ENCODE results near the gene ECT2L.

GRCh38 chr6:138796771-138797170, 884 bp downstream of the ECT2L start:
- no peak for TF ChIP-seq POLR2AphosphoS5 (IDR thresholded peaks at IDR 0.05; ENCODE audit: low read depth)
- TF ChIP-seq, protein P1, sequence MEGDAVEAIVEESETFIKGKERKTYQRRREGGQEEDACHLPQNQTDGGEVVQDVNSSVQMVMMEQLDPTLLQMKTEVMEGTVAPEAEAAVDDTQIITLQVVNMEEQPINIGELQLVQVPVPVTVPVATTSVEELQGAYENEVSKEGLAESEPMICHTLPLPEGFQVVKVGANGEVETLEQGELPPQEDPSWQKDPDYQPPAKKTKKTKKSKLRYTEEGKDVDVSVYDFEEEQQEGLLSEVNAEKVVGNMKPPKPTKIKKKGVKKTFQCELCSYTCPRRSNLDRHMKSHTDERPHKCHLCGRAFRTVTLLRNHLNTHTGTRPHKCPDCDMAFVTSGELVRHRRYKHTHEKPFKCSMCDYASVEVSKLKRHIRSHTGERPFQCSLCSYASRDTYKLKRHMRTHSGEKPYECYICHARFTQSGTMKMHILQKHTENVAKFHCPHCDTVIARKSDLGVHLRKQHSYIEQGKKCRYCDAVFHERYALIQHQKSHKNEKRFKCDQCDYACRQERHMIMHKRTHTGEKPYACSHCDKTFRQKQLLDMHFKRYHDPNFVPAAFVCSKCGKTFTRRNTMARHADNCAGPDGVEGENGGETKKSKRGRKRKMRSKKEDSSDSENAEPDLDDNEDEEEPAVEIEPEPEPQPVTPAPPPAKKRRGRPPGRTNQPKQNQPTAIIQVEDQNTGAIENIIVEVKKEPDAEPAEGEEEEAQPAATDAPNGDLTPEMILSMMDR (conservative IDR thresholded peaks at IDR 0.05; ENCODE audit: low read depth in 2 of 2): no peak
- no peak for TF ChIP-seq JUNB (IDR thresholded peaks at IDR 0.05; ENCODE audit: unreplicated experiment)
- TF ChIP-seq EZH2phosphoT487 (IDR thresholded peaks at IDR 0.05; ENCODE audit: unreplicated experiment): no peak
